ENCODE data around the gene SDR42E2.

The SDR42E2 gene

GRCh38 chr16:22217890-22218730 is 55.8 kb downstream of the SDR42E2 start:
- H3K4me1 ChIP-seq (ENCODE audit: control extremely low read depth in 1 of 4, control insufficient read depth in 4 of 4, insufficient read depth in 4 of 4, low read length in 3 of 4): peaks cover 2 to 20% (median 12%) of the 10 kb centered on the region in 4 experiments
- no peak overlapping the region for H3K27ac ChIP-seq (ENCODE audit: insufficient read depth in 1 of 2, low read depth in 1 of 2, low read length in 2 of 2, poor library complexity in 1 of 2, severe bottlenecking in 2 of 2)
- no peaks in the 10 kb centered on the region for H3K9me3 ChIP-seq (ENCODE audit: control extremely low read depth in 1 of 5, control insufficient read depth in 4 of 5, insufficient read depth in 2 of 5, low read depth in 1 of 5, low read length in 4 of 5)
- ChIA-PET POLR2A (no interaction called here), CTCF (interaction anchor here (0.7 to 6.1 kb wide), 4 partner anchors 10 to 83 kb away, joined by 3 to 45 read pairs (median 4); partner anchors contain the start of gene EEF2K)
- peaks cover 0 to 37% (median 3%) of the 10 kb centered on the region in 4 experiments for H3K36me3 ChIP-seq (ENCODE audit: control insufficient read depth in 4 of 4, insufficient read depth in 4 of 4, low read length in 3 of 4)
- DNase-seq: peak in 1 of 3 donors; percentile 44
- H3K4me3 ChIP-seq (ENCODE audit: control insufficient read depth in 1 of 7, extremely low read depth in 1 of 7, insufficient read depth in 4 of 7, low read depth in 2 of 7, low read length in 6 of 7): no peak overlapping the region
- WGBS (ENCODE audit: insufficient coverage): 93% methylated on average over 17 of the region's 18 CpGs
- no peaks in the 10 kb centered on the region for H3K27me3 ChIP-seq (replicated peaks in 2 of 5; ENCODE audit: control insufficient read depth in 4 of 5, insufficient read depth in 5 of 5, low read length in 4 of 5)

DNA sequence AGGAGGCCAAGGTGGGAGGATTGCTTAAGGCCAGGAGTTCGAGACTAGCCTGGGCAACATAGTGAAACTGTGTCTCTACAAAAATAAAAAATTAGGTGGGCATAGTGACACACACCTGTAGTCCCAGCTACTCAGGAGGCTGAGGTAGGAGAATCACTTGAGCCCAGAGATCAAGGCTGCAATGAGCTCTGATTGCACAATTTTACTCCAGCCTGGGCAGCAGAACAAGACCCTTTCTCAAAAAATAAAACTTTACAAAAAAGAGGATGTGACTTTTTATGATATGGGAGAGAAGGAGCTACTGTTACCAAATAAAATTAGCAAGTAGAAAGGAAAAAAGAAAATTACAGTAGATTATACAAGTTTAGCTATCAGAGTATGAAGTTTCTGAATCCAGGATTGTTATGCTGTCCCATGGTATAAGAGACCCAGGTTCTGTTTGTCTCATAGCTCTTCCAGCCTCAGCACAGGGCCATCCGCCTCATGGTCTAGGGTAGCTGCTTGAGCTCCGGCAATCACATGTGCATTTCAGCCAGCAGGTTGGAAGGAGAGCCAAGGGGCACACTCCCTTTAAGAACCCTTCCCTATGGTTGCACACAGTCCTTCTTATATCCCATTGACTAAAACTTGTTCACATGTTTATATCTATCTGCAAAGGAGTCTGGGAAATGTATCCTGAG is 57.2 kb downstream of the SDR42E2 start:
- CTCF ChIA-PET: interaction anchor here (1.2 to 6.1 kb wide), 4 partner anchors 9 to 23 kb away, joined by 3 to 45 read pairs (median 10); partner anchors contain the start of gene EEF2K
- Histone ChIP-seq H3K4me3 (ENCODE audit: control insufficient read depth in 1 of 7, extremely low read depth in 1 of 7, insufficient read depth in 4 of 7, low read depth in 2 of 7, low read length in 6 of 7) (no peak overlapping the region), H3K27me3 (replicated peaks in 2 of 5; ENCODE audit: control insufficient read depth in 4 of 5, insufficient read depth in 5 of 5, low read length in 4 of 5) (no peaks in the 10 kb centered on the region), H3K4me1 (ENCODE audit: control extremely low read depth in 1 of 4, control insufficient read depth in 4 of 4, insufficient read depth in 4 of 4, low read length in 3 of 4) (peaks cover 2 to 20% (median 12%) of the 10 kb centered on the region in 4 experiments), H3K36me3 (ENCODE audit: control insufficient read depth in 4 of 4, insufficient read depth in 4 of 4, low read length in 3 of 4) (peaks cover 0 to 24% (median 3%) of the 10 kb centered on the region in 4 experiments), H3K9me3 (ENCODE audit: control extremely low read depth in 1 of 5, control insufficient read depth in 4 of 5, insufficient read depth in 2 of 5, low read depth in 1 of 5, low read length in 4 of 5) (no peaks in the 10 kb centered on the region), H3K27ac (ENCODE audit: insufficient read depth in 1 of 2, low read depth in 1 of 2, low read length in 2 of 2, poor library complexity in 1 of 2, severe bottlenecking in 2 of 2) (no peak overlapping the region)
- WGBS (ENCODE audit: insufficient coverage): 94% methylated on average over 3 of the region's 3 CpGs
- no peak for DNase-seq
- POLR2A ChIA-PET: no interaction called here

- ChIA-PET POLR2A (no interaction called here), CTCF (interaction anchor here (1.2 to 6.1 kb wide), 4 partner anchors 10 to 24 kb away, joined by 3 to 45 read pairs (median 10); partner anchors contain the start of gene EEF2K)
- H3K36me3 ChIP-seq (ENCODE audit: control insufficient read depth in 4 of 4, insufficient read depth in 4 of 4, low read length in 3 of 4): peaks cover 0 to 21% (median 3%) of the 10 kb centered on the region in 4 experiments
- no peak for DNase-seq
- H3K4me3 ChIP-seq (ENCODE audit: control insufficient read depth in 1 of 7, extremely low read depth in 1 of 7, insufficient read depth in 4 of 7, low read depth in 2 of 7, low read length in 6 of 7): no peak overlapping the region
- H3K27ac ChIP-seq (ENCODE audit: insufficient read depth in 1 of 2, low read depth in 1 of 2, low read length in 2 of 2, poor library complexity in 1 of 2, severe bottlenecking in 2 of 2): no peak overlapping the region
- H3K4me1 ChIP-seq (ENCODE audit: control extremely low read depth in 1 of 4, control insufficient read depth in 4 of 4, insufficient read depth in 4 of 4, low read length in 3 of 4): peaks cover 2 to 20% (median 12%) of the 10 kb centered on the region in 4 experiments
- 85% methylated on average over 7 of the region's 11 CpGs for WGBS (ENCODE audit: insufficient coverage)
- H3K9me3 ChIP-seq (ENCODE audit: control extremely low read depth in 1 of 5, control insufficient read depth in 4 of 5, insufficient read depth in 2 of 5, low read depth in 1 of 5, low read length in 4 of 5): no peaks in the 10 kb centered on the region
- H3K27me3 ChIP-seq (replicated peaks in 2 of 5; ENCODE audit: control insufficient read depth in 4 of 5, insufficient read depth in 5 of 5, low read length in 4 of 5): no peaks in the 10 kb centered on the region
These were observed 57.7 kb downstream of the SDR42E2 start for GRCh38 chr16:22220069-22220440.

DNA sequence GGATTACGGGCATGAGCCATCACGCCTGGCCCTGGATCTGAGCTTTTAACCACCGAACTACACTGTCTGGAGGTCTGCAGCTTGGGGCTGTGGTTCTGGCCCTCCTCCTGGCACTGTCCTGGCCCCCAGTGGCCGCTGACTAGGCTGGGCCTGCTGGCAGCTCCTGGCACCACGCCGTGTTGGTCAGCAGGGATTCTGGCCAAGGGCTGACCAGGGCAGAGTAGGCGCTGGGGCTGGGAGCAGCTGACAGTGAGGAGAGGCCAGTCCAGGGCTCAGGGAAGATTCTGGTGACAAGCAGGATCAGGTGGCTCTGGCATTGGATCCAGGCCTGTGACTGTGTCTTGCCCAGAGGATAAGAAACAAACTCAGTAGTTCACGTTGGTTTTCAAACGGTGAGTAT is 58.4 kb downstream of the SDR42E2 start:
- Histone ChIP-seq H3K36me3 (ENCODE audit: control insufficient read depth in 4 of 4, insufficient read depth in 4 of 4, low read length in 3 of 4) (peaks cover 0 to 24% (median 4%) of the 10 kb centered on the region in 4 experiments), H3K27me3 (replicated peaks in 2 of 5; ENCODE audit: control insufficient read depth in 4 of 5, insufficient read depth in 5 of 5, low read length in 4 of 5) (no peaks in the 10 kb centered on the region), H3K4me1 (ENCODE audit: control extremely low read depth in 1 of 4, control insufficient read depth in 4 of 4, insufficient read depth in 4 of 4, low read length in 3 of 4) (peaks cover 2 to 15% (median 11%) of the 10 kb centered on the region in 4 experiments), H3K4me3 (ENCODE audit: control insufficient read depth in 1 of 7, extremely low read depth in 1 of 7, insufficient read depth in 4 of 7, low read depth in 2 of 7, low read length in 6 of 7) (no peak overlapping the region), H3K9me3 (ENCODE audit: control extremely low read depth in 1 of 5, control insufficient read depth in 4 of 5, insufficient read depth in 2 of 5, low read depth in 1 of 5, low read length in 4 of 5) (no peaks in the 10 kb centered on the region), H3K27ac (ENCODE audit: insufficient read depth in 1 of 2, low read depth in 1 of 2, low read length in 2 of 2, poor library complexity in 1 of 2, severe bottlenecking in 2 of 2) (no peak overlapping the region)
- 98% methylated on average over 9 of the region's 9 CpGs for WGBS (ENCODE audit: insufficient coverage)
- no peak for DNase-seq
- POLR2A ChIA-PET: no interaction called here
- CTCF ChIA-PET: interaction anchor here (2.0 to 6.1 kb wide), 3 partner anchors 10 to 18 kb away, joined by 4 to 45 read pairs (median 15); partner anchors contain the start of gene EEF2K

GRCh38 chr16:22222006-22222405 is 59.7 kb downstream of the SDR42E2 start:
- peaks cover 0 to 22% (median 9%) of the 10 kb centered on the region in 4 experiments for H3K36me3 ChIP-seq (ENCODE audit: control insufficient read depth in 4 of 4, insufficient read depth in 4 of 4, low read length in 3 of 4)
- POLR2A ChIA-PET: no interaction called here
- H3K27me3 ChIP-seq (replicated peaks in 2 of 5; ENCODE audit: control insufficient read depth in 4 of 5, insufficient read depth in 5 of 5, low read length in 4 of 5): no peaks in the 10 kb centered on the region
- WGBS (ENCODE audit: insufficient coverage): 100% methylated on average over 1 of the region's 2 CpGs
- no peaks in the 10 kb centered on the region for H3K9me3 ChIP-seq (ENCODE audit: control extremely low read depth in 1 of 5, control insufficient read depth in 4 of 5, insufficient read depth in 2 of 5, low read depth in 1 of 5, low read length in 4 of 5)
- H3K4me1 ChIP-seq (ENCODE audit: control extremely low read depth in 1 of 4, control insufficient read depth in 4 of 4, insufficient read depth in 4 of 4, low read length in 3 of 4): peaks cover 0 to 2% (median under 1%) of the 10 kb centered on the region in 4 experiments
- no peak overlapping the region for H3K4me3 ChIP-seq (ENCODE audit: control insufficient read depth in 1 of 7, extremely low read depth in 1 of 7, insufficient read depth in 4 of 7, low read depth in 2 of 7, low read length in 6 of 7)
- CTCF ChIA-PET: interaction anchor here (1.0 to 3.0 kb wide), 2 partner anchors 11 to 16 kb away, joined by 3 to 15 read pairs; partner anchors contain the start of gene EEF2K
- no peak for DNase-seq
- H3K27ac ChIP-seq (ENCODE audit: insufficient read depth in 1 of 2, low read depth in 1 of 2, low read length in 2 of 2, poor library complexity in 1 of 2, severe bottlenecking in 2 of 2): no peak overlapping the region

DNA sequence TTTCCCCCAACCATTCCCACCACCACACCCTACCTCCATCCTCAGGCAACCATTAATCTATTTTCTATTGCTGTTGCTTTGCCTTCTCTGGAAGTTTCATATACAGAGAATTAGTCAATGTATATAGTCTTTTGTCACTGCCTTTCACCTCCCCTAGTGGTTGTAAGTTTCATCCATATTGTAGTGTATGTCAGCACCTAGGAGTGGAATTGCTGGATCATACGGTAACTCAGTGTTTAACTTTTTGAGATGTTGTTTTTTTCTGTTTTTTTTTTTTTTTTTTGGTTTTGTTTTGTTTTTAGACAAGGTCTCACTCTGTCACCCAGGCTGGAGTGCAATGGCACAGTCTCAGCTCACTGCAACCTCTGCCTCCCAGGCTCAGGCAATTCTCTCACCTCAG is 60.7 kb downstream of the SDR42E2 start:
- Histone ChIP-seq H3K4me3 (ENCODE audit: control insufficient read depth in 1 of 7, extremely low read depth in 1 of 7, insufficient read depth in 4 of 7, low read depth in 2 of 7, low read length in 6 of 7) (no peak overlapping the region), H3K27ac (ENCODE audit: insufficient read depth in 1 of 2, low read depth in 1 of 2, low read length in 2 of 2, poor library complexity in 1 of 2, severe bottlenecking in 2 of 2) (no peak overlapping the region), H3K36me3 (ENCODE audit: control insufficient read depth in 4 of 4, insufficient read depth in 4 of 4, low read length in 3 of 4) (peaks cover 2 to 28% (median 12%) of the 10 kb centered on the region in 4 experiments), H3K4me1 (ENCODE audit: control extremely low read depth in 1 of 4, control insufficient read depth in 4 of 4, insufficient read depth in 4 of 4, low read length in 3 of 4) (no peaks in the 10 kb centered on the region), H3K9me3 (ENCODE audit: control extremely low read depth in 1 of 5, control insufficient read depth in 4 of 5, insufficient read depth in 2 of 5, low read depth in 1 of 5, low read length in 4 of 5) (no peaks in the 10 kb centered on the region), H3K27me3 (replicated peaks in 2 of 5; ENCODE audit: control insufficient read depth in 4 of 5, insufficient read depth in 5 of 5, low read length in 4 of 5) (no peaks in the 10 kb centered on the region)
- CTCF ChIA-PET: no interaction called here
- POLR2A ChIA-PET: no interaction called here
- no CpG with 5 or more reads among the region's 1 CpG for WGBS (ENCODE audit: insufficient coverage)
- DNase-seq: peak in 1 of 3 donors; percentile 39

Data from common myeloid progenitor, CD34-positive (primary cell).